MV-4-11 (cell line): Measurements from ENCODE around the gene WFIKKN1.

Experiments used
- DNase-seq: peaks from one replicate; lab custom pipeline; 2025; lab: John Stamatoyannopoulos, UW

Gene WFIKKN1

GRCh38 chr16:674214-674881, 43.6 kb downstream of the WFIKKN1 start:
- no peak for DNase-seq

- DNase-seq, result peak; percentile 68
These were observed 44.4 kb downstream of the WFIKKN1 start, which contains the start of gene RHBDL1 for GRCh38 chr16:674968-675883. TSS of gene RHBDL1 (plus strand) at chr16:675671. CDS start at chr16:675791, 120 bp downstream.

GRCh38 chr16:675884-676564, 45.2 kb downstream of the WFIKKN1 start:
- DNase-seq, result no peak

- no peak for DNase-seq
These were observed 45.7 kb downstream of the WFIKKN1 start for GRCh38 chr16:676565-676902.

GRCh38 chr16:676913-677312, 46.1 kb downstream of the WFIKKN1 start:
- no peak for DNase-seq

- DNase-seq, result no peak
These were observed 46.8 kb downstream of the WFIKKN1 start for GRCh38 chr16:677316-678190.

GRCh38 chr16:678209-678857, 47.5 kb downstream of the WFIKKN1 start:
- no peak for DNase-seq

GRCh38 chr16:678858-679813, 48.4 kb downstream of the WFIKKN1 start:
- peak; percentile 45 for DNase-seq

GRCh38 chr16:679814-680624, 49.2 kb downstream of the WFIKKN1 start, which contains the start of gene STUB1:
TSS of gene STUB1 (plus strand) at chr16:680410. CDS start at chr16:680526, 116 bp downstream.
- DNase-seq, result peak; percentile 80

GRCh38 chr16:680625-680945, 49.8 kb downstream of the WFIKKN1 start:
- no peak for DNase-seq

GRCh38 chr16:680967-681745, 50.4 kb downstream of the WFIKKN1 start:
- peak; percentile 53 for DNase-seq

- DNase-seq, result no peak
These were observed 51.1 kb downstream of the WFIKKN1 start for GRCh38 chr16:681746-682427.

- no peak for DNase-seq
These were observed 52.0 kb downstream of the WFIKKN1 start for GRCh38 chr16:682493-683395.

- no peak for DNase-seq
These were observed 52.7 kb downstream of the WFIKKN1 start for GRCh38 chr16:683396-684070.
